T47D (cell line): ENCODE measurements around the gene NFKBIL1.
A peak's percentile ranks its signal among the peaks of the same experiment; 100 is the strongest.
"Not testable (repeated sequence)": the region's sequence is repeated elsewhere in the genome, so short reads cannot be mapped to it uniquely, and the experiment has no call there.

ENCODE experiments used
- DNase-seq, 2 experiments: peaks; one replicate each; pipeline versions ENCODE4 v3.0.0 to v3.0.0-alpha.2; 2011 to 2012; ENCODE audit warnings: low read depth in 1 of 2, low spot score in 1 of 2
- JUND ChIP-seq: IDR thresholded peaks from 2 replicates; pipeline ENCODE4 v1.6.1; 2012; ENCODE audit warnings: low read depth
- in situ Hi-C: cut with HindIII; loops from 2 replicates; pipeline ENCODE4 v1.10.0; 2016; ENCODE audit warnings: low sequenced_read_pairs, low pct_unique_long_range_greater_than_20kb

Gene NFKBIL1

GRCh38 chr6:31541059-31541657 lies 6.2 kb upstream of the NFKBIL1 start:
- no peak for TF ChIP-seq JUND
- in situ Hi-C loops: no loop called here
- DNase-seq: peak in 1 of 2 experiments; percentile 83

- in situ Hi-C loops: no loop called here
- no peak for TF ChIP-seq JUND
- DNase-seq: peak; percentile 80 to 98
Measured at GRCh38 chr6:31541658-31542521, 5.5 kb upstream of the NFKBIL1 start, which contains the start of gene DDX39B. Gene DDX39B, minus strand, starts transcription at chr6:31542003. Its CDS starts 1,471 bp downstream, at chr6:31540532.

GRCh38 chr6:31543639-31544038 lies 3.8 kb upstream of the NFKBIL1 start:
- in situ Hi-C loops: no loop called here
- TF ChIP-seq JUND: no peak
- DNase-seq: no peak

DNA sequence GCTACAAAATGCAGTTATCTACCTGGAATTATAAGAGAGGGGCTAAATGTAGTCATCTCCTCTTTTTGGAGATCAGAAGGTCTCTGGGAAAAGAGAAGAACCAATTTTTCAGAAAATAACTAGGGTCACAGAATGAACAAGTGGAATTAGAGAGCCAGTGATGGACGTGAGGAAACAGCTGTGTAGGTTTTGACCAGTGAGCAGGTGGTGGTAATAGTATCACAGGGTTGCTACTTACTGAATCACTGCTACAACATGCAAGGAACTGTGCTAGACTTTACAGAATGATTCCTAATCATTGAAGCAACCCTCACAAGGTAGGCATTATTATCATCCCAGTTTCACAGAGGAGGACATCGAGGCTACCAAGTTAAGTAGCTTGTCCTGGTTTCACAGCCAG lies 2.7 kb upstream of the NFKBIL1 start:
- in situ Hi-C loops: no loop called here
- no peak for TF ChIP-seq JUND
- DNase-seq: no peak

GRCh38 chr6:31545291-31545690 lies 2.1 kb upstream of the NFKBIL1 start:
- DNase-seq: no peak
- in situ Hi-C loops: no loop called here
- no peak for TF ChIP-seq JUND

DNA sequence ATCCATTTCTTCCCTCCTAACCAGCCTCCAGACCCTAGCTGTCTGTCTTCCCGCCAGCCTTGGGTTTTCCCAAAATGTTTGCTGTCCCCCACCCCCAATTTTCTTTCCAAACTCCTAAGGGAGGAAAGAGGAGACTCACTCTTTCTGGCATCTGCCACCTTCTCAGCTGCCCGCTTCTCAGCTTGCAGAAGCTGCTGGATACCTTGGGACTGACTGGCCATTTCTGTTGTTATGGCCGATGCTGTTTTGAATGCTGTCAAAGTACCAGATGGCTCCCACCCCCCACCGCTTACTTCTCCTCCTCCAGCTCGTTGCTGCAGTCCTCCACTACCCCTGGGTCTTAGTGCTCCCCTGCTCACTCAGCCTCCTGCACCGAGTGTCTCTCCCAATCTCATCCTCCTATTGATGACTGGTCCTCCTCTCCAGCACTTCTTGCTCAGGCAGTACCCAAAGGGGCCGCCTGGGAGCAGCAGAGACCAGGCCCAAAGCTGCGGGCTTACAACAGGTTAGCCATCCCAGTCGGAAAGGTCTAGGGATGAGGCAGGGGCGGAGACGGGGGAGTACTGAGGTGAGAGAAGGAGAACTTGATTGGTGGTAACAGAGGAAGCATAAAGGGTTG lies 960 bp upstream of the NFKBIL1 start, which contains the start of gene ATP6V1G2:
TSS of gene ATP6V1G2 (minus strand) at position 270 of the 619 bp plus-strand sequence. CDS start at position 221, 49 bp downstream.
- DNase-seq: peak; percentile 50 to 96
- in situ Hi-C loops: no loop called here

DNA sequence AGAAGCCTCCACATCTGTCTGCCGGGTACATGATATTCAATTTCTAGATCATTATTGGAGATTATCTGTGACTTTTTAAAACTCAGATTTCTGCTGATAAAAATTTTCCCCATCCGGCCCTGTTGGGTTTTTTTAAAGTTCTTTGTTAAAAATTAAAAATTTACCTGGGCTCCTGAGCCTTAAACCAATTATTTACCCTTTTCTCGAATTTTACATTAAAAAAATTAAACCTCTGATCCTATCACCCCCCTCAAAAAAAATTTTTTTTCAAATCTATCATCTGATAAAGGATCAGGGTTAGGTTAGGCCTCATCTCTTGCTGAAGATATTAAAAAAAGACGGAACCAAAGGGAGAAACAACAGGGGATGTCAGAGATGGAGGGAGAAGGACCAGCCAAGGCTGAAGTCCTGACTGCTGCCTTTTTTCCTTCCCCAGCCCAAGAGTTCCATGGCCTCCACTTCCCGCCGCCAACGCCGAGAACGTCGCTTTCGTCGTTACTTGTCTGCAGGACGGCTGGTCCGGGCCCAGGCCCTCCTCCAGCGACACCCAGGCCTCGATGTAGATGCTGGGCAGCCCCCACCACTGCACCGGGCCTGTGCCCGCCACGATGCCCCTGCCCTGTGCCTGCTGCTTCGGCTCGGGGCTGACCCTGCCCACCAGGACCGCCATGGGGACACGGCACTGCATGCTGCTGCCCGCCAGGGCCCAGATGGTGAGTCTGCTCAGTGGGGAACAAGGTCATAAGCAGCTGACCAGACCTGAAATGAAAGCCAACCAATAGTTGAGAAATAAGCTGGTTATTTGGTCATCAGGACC lies 527 bp downstream of the NFKBIL1 start:
- no peak for TF ChIP-seq JUND
- in situ Hi-C loops: no loop called here
- no peak for DNase-seq

More for the DNA sequence above, 960 bp upstream of the NFKBIL1 start, which contains the start of gene ATP6V1G2:
- no peak for TF ChIP-seq JUND

DNA sequence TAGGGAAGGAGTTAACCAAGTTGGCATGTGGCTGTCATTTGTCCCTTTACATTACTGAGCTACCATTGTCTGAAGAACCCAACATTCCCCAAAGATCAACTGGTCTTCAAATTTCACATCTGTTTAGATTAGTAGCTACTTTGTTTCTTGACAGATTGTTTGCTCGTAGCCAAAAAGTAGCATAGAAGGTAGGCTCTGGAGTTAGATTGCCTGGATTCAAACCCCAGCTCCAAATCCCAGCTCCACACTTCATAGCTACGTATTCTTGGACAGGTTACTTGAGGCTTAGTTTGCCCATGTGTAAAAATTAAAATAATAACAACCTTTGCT lies 1.1 kb downstream of the NFKBIL1 start:
- DNase-seq: no peak
- TF ChIP-seq JUND: no peak
- in situ Hi-C loops: no loop called here

DNA sequence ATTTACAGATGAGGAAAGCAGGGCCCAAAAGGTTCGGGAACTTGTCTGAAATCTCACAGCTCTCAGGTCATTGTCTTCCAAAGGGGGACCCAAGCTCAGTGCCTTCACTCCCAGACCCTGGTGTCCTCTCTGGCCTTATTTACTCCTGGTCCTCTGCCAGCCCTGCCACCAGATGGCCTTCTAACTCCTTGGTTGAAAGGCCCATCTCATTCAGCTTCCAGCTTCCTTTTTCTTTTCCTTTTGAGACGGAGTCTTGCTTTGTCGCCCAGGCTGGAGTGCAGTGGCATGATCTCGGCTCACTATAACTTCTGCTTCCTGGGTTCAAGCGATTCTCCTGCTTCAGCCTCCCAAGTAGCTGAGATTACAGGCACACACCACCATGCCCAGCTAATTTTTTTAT lies 4.0 kb downstream of the NFKBIL1 start:
- DNase-seq: peak in 1 of 2 experiments; percentile 59
- in situ Hi-C loops: not testable (repeated sequence)

DNA sequence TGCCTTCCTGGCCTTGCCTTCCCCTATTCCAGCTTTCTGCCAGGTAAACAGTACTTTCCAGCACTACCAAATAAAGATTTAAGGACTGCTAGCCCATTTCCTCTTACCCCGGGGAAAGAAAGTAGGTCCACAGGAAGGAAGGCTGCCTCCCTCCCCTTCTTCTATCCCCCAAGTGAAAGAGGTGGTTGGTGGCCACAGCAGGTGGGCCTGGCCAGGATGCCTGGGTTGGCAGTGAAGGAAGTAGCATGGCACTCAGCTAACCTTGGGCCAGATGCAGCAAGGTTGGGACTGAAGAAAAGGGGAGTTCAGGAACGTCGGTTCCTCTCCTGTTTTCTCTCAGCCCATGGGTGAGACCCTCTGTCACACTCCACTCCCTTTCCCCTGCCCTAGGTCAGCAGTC lies 8.9 kb downstream of the NFKBIL1 start:
- DNase-seq: no peak
- in situ Hi-C loops: no loop called here
- no peak for TF ChIP-seq JUND

- DNase-seq: no peak
- in situ Hi-C loops: no loop called here
- no peak for TF ChIP-seq JUND
Measured at GRCh38 chr6:31557443-31558317, 10.3 kb downstream of the NFKBIL1 start.

DNA sequence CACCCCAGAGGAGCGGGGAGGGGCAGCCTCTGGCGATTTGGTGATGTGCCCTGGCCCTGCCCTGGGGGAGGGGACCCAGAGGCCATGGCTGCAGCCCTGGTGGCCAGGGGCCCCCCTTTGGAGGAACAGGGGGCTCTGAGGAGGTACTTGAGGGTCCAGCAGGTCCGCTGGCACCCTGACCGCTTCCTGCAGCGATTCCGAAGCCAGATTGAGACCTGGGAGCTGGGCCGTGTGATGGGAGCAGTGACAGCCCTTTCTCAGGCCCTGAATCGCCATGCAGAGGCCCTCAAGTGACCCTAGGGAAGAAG lies 10.9 kb downstream of the NFKBIL1 start:
- in situ Hi-C loops: no loop called here
- no peak for TF ChIP-seq JUND
- DNase-seq: no peak
